Smooth muscle cell (in vitro differentiated cells): ENCODE measurements around the gene TGM5. TPM values are rescaled to one million over a fixed set of nuclear protein-coding genes. Genes with fewer than 3 reads are reported as not detected.

ENCODE experiments used
- DNase-seq: peaks from one replicate; lab custom pipeline; 2025; ENCODE audit not compliant: unreplicated experiment; lab: John Stamatoyannopoulos, UW
- H2AFZ ChIP-seq: fragments of 200-600 bp; sonication (generic); 2 replicates; pipeline ENCODE4 v1.6.0; 2016; ENCODE audit warnings: antibody characterized with exemption, low read depth, mild to moderate bottlenecking
- H3F3A ChIP-seq: fragments of 200-600 bp; sonication (generic); 2 replicates; pipeline ENCODE4 v1.6.0; 2017; ENCODE audit warnings: antibody characterized with exemption, low read depth
- H3K27ac ChIP-seq: fragments of 200-600 bp; sonication (generic); 2 replicates; pipeline ENCODE4 v1.5.1; 2016; ENCODE audit warnings: low read depth, mild to moderate bottlenecking
- H3K27me3 ChIP-seq: fragments of 200-600 bp; sonication (generic); 2 replicates; pipeline ENCODE4 v1.6.1; 2016; ENCODE audit warnings: low read depth, mild to moderate bottlenecking
- H3K36me3 ChIP-seq: fragments of 200-600 bp; sonication (generic); 2 replicates; pipeline ENCODE4 v1.5.1; 2016; ENCODE audit warnings: low read depth
- H3K4me1 ChIP-seq: fragments of 200-600 bp; sonication (generic); 2 replicates; pipeline ENCODE4 v1.5.1; 2016; ENCODE audit warnings: low read depth
- H3K4me2 ChIP-seq: fragments of 200-600 bp; sonication (generic); 2 replicates; pipeline ENCODE4 v1.6.0; 2016; ENCODE audit warnings: mild to moderate bottlenecking
- H3K4me3 ChIP-seq: fragments of 200-600 bp; sonication (generic); 2 replicates; pipeline ENCODE4 v1.5.1; 2016; ENCODE audit warnings: mild to moderate bottlenecking
- H3K79me2 ChIP-seq: fragments of 200-600 bp; sonication (generic); 2 replicates; pipeline ENCODE4 v1.6.0; 2016; ENCODE audit warnings: low read depth, mild to moderate bottlenecking
- H3K9ac ChIP-seq: fragments of 200-600 bp; sonication (generic); 2 replicates; pipeline ENCODE4 v1.6.0; 2016; ENCODE audit warnings: low read depth
- H3K9me3 ChIP-seq: fragments of 200-600 bp; sonication (generic); replicated peaks from 2 replicates; pipeline ENCODE4 v1.5.1; 2016; ENCODE audit warnings: low read depth
- H4K20me1 ChIP-seq: fragments of 200-600 bp; sonication (generic); 2 replicates; pipeline ENCODE4 v1.6.0; 2016; ENCODE audit warnings: low read depth
- CTCF ChIP-seq: fragments of 200-600 bp; sonication (generic); IDR thresholded peaks from 2 replicates; pipeline ENCODE4 v1.5.1; 2017; ENCODE audit warnings: borderline replicate concordance, mild to moderate bottlenecking, antibody characterized with exemption; ENCODE audit not compliant: insufficient read depth, poor library complexity, severe bottlenecking
- WGBS: methylation state at CpG from one replicate; pipeline ENCODE4 v1.1.7; 2016; ENCODE audit warnings: low lambda C conversion rate; 5-methylcytosine and 5-hydroxymethylcytosine counted together
- polyA plus RNA-seq: library from polyadenylated mRNA; unstranded; fragments of >200 nt; fragmentation: Nextera tagmentation; extraction: Ambion mirVana; gene quantifications from 2 replicates; pipeline ENCODE4 v1.2.1, GENCODE V29; 2016
- total RNA-seq: library from RNA; depleted of rRNA; stranded (reverse); fragments of >200 nt; gene quantifications from 2 replicates; pipeline ENCODE4 v1.2.3, GENCODE V29; 2014

TGM5 gene
- total and polyA plus RNA-seq, 2 experiments from 2014 or later = 0.08 to 2.5 TPM

GRCh38 chr15:43285609-43286037 lies 18.9 kb upstream of the TGM5 start:
- Histone ChIP-seq H4K20me1 (no peaks in the 10 kb centered on the region), H3K79me2 (no peaks in the 10 kb centered on the region), H3K4me2 (no peak overlapping the region), H3K9ac (no peak overlapping the region), H2AFZ (no peak overlapping the region), H3F3A (no peaks in the 10 kb centered on the region), H3K9me3 (no peaks in the 10 kb centered on the region), H3K27me3 (peaks cover 19% of the 10 kb centered on the region), H3K36me3 (no peaks in the 10 kb centered on the region), H3K4me1 (no peaks in the 10 kb centered on the region), H3K27ac (no peak overlapping the region), H3K4me3 (no peak overlapping the region)
- WGBS = 13% methylated on average over 4 of the region's 4 CpGs
- peak; percentile 89 for TF ChIP-seq CTCF
- DNase-seq = no peak

- Histone ChIP-seq H4K20me1 (no peaks in the 10 kb centered on the region), H3K27ac (no peak overlapping the region), H3K4me1 (no peaks in the 10 kb centered on the region), H3K27me3 (peaks cover 19% of the 10 kb centered on the region), H3K4me3 (no peak overlapping the region), H3F3A (no peaks in the 10 kb centered on the region), H3K4me2 (no peak overlapping the region), H3K9ac (no peak overlapping the region), H3K9me3 (no peaks in the 10 kb centered on the region), H3K79me2 (no peaks in the 10 kb centered on the region), H2AFZ (no peak overlapping the region), H3K36me3 (no peaks in the 10 kb centered on the region)
- no peak for DNase-seq
- no peak for TF ChIP-seq CTCF
- WGBS = 64% methylated on average over 1 of the region's 1 CpG
These were observed 16.8 kb upstream of the TGM5 start for GRCh38 chr15:43283526-43283925.

GRCh38 chr15:43281926-43282602 lies 15.3 kb upstream of the TGM5 start:
- H3K27ac ChIP-seq = no peak overlapping the region
- H3K36me3 ChIP-seq = no peaks in the 10 kb centered on the region
- no peak overlapping the region for H3K4me2 ChIP-seq
- no peaks in the 10 kb centered on the region for H3K9me3 ChIP-seq
- no peak overlapping the region for H3K9ac ChIP-seq
- no peak overlapping the region for H3K4me3 ChIP-seq
- H3K27me3 ChIP-seq = peaks cover 10% of the 10 kb centered on the region
- H3K79me2 ChIP-seq = no peaks in the 10 kb centered on the region
- H2AFZ ChIP-seq = no peak overlapping the region
- H3F3A ChIP-seq = no peaks in the 10 kb centered on the region
- H3K4me1 ChIP-seq = no peaks in the 10 kb centered on the region
- no peaks in the 10 kb centered on the region for H4K20me1 ChIP-seq
- no peak for TF ChIP-seq CTCF
- DNase-seq = no peak
- WGBS = 96% methylated on average over 12 of the region's 12 CpGs

GRCh38 chr15:43280996-43281395 lies 14.3 kb upstream of the TGM5 start:
- no peak for TF ChIP-seq CTCF
- Histone ChIP-seq H3F3A (no peaks in the 10 kb centered on the region), H3K27ac (no peak overlapping the region), H3K4me1 (no peaks in the 10 kb centered on the region), H3K36me3 (no peaks in the 10 kb centered on the region), H4K20me1 (no peaks in the 10 kb centered on the region), H3K79me2 (no peaks in the 10 kb centered on the region), H3K27me3 (peaks cover 4% of the 10 kb centered on the region), H3K9me3 (no peaks in the 10 kb centered on the region), H3K4me2 (no peak overlapping the region), H2AFZ (no peak overlapping the region), H3K4me3 (no peak overlapping the region), H3K9ac (no peak overlapping the region)
- no peak for DNase-seq
- WGBS = 94% methylated on average over 7 of the region's 7 CpGs
